Activated CD4-positive, alpha-beta T cell treated with anti-CD3 and anti-CD28 coated beads, Interleukin-2, amount 10 ng/mL, durations not matched to agents 7 days and 5 days (primary cell): ENCODE data around the gene SPON2. TPM values are rescaled to one million over a fixed set of nuclear protein-coding genes. Genes with fewer than 3 reads are reported as not detected.

Experiments
- CTCF ChIA-PET: fragments of 350-600 bp; sonication (Branson Sonifier 250); formaldehyde crosslinking; loops from one replicate; lab custom pipeline; 2021; ENCODE audit warnings: antibody characterized with exemption; lab: Charles Lee
- POLR2A ChIA-PET: fragments of 350-600 bp; sonication (Branson Sonifier 250); formaldehyde crosslinking; loops from one replicate; lab custom pipeline; 2021; ENCODE audit warnings: antibody characterized with exemption; lab: Charles Lee
- DNase-seq: peaks from one replicate; pipeline ENCODE4 v3.0.0-alpha.2; 2020
- H3K27ac Mint-ChIP-seq: one replicate; pipeline ENCODE4 v1.8.0; 2021; ENCODE audit warnings: mild to moderate bottlenecking, moderate library complexity, mixed read lengths
- H3K27me3 Mint-ChIP-seq: one replicate; pipeline ENCODE4 v1.8.0; 2021; ENCODE audit warnings: mixed read lengths
- H3K36me3 Mint-ChIP-seq: one replicate; pipeline ENCODE4 v1.8.0; 2021; ENCODE audit warnings: low read depth, mixed read lengths
- H3K4me1 Mint-ChIP-seq: one replicate; pipeline ENCODE4 v1.8.0; 2021; ENCODE audit warnings: mixed read lengths
- H3K4me3 Mint-ChIP-seq: one replicate; pipeline ENCODE4 v1.8.0; 2021; ENCODE audit warnings: mild to moderate bottlenecking, moderate library complexity, mixed read lengths
- H3K9me3 Mint-ChIP-seq: one replicate; pipeline ENCODE4 v1.8.0; 2021; ENCODE audit warnings: mixed read lengths
- total RNA-seq, 2 experiments: library from RNA; stranded (reverse); gene quantifications; one replicate each; pipeline ENCODE4 v1.2.3, GENCODE V29; 2021

The SPON2 gene
- total RNA-seq, 2 experiments from 2014 or later = 21.5 to 28.3 TPM

GRCh38 chr4:1172971-1173757, 781 bp upstream of the SPON2 start:
- Mint-ChIP-seq H3K27ac (no peak overlapping the region), H3K4me3 (no peak overlapping the region), H3K36me3 (no peaks in the 10 kb centered on the region), H3K4me1 (peaks cover 15% of the 10 kb centered on the region), H3K27me3 (peaks cover 24% of the 10 kb centered on the region), H3K9me3 (no peaks in the 10 kb centered on the region)
- ChIA-PET CTCF (no interaction called here), POLR2A (interaction anchor here (0.5 kb wide), 1 partner anchor 29 kb away, joined by 4 read pairs; no protein-coding TSS in a partner anchor)
- no peak for DNase-seq

GRCh38 chr4:1171311-1172227, 814 bp downstream of the SPON2 start:
- H3K27ac Mint-ChIP-seq = peak overlapping the region; percentile 72
- CTCF ChIA-PET = no interaction called here
- no peaks in the 10 kb centered on the region for H3K36me3 Mint-ChIP-seq
- peaks cover 26% of the 10 kb centered on the region for H3K4me1 Mint-ChIP-seq
- no peaks in the 10 kb centered on the region for H3K9me3 Mint-ChIP-seq
- peaks cover 24% of the 10 kb centered on the region for H3K27me3 Mint-ChIP-seq
- DNase-seq = peak; percentile 54
- peak overlapping the region; percentile 44 for H3K4me3 Mint-ChIP-seq
- POLR2A ChIA-PET = interaction anchor here (0.6 kb wide), 1 partner anchor 8 kb away, joined by 13 read pairs; no protein-coding TSS in a partner anchor

GRCh38 chr4:1170976-1171310, 1.4 kb downstream of the SPON2 start:
- ChIA-PET POLR2A (no interaction called here), CTCF (no interaction called here)
- Mint-ChIP-seq H3K27me3 (peaks cover 24% of the 10 kb centered on the region), H3K4me1 (peaks cover 28% of the 10 kb centered on the region), H3K36me3 (no peaks in the 10 kb centered on the region), H3K4me3 (no peak overlapping the region), H3K27ac (no peak overlapping the region), H3K9me3 (no peaks in the 10 kb centered on the region)
- DNase-seq = no peak

- Mint-ChIP-seq H3K27ac (peak overlapping the region; percentile 51), H3K4me3 (no peak overlapping the region), H3K27me3 (peaks cover 24% of the 10 kb centered on the region), H3K4me1 (peaks cover 28% of the 10 kb centered on the region), H3K9me3 (no peaks in the 10 kb centered on the region), H3K36me3 (no peaks in the 10 kb centered on the region)
- ChIA-PET POLR2A (no interaction called here), CTCF (interaction anchor here (3.0 to 3.1 kb wide), 2 partner anchors 10 to 14 kb away, joined by 9 to 12 read pairs; no protein-coding TSS in a partner anchor)
- no peak for DNase-seq
Observed at GRCh38 chr4:1170156-1170975, 2.0 kb downstream of the SPON2 start.

DNA sequence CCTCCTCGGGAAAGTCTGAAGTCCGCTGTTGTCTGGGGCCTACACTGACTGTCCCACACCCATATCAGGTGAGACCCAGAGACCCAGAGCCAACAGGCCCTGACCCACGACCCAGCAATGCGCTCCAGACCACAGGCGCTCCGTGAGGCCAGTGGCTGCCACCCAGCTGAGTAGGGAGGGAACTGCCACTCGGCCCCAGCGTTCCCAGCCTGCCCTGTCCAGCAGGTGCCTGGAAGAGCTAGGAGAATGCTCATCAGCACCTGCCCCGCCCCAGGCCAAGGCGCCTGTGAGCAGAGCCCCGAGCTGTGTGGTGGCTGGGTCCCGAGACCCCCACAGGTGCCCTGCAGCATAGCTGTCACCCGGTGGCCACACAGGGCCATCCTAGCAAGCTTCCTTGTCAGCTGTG, 2.7 kb downstream of the SPON2 start:
- ChIA-PET POLR2A (no interaction called here), CTCF (interaction anchor here (1.4 to 3.1 kb wide), 3 partner anchors 10 to 124 kb away, joined by 3 to 12 read pairs (median 9); no protein-coding TSS in a partner anchor)
- DNase-seq = no peak
- H3K27ac Mint-ChIP-seq = no peak overlapping the region
- H3K9me3 Mint-ChIP-seq = no peaks in the 10 kb centered on the region
- H3K4me1 Mint-ChIP-seq = peaks cover 28% of the 10 kb centered on the region
- H3K36me3 Mint-ChIP-seq = no peaks in the 10 kb centered on the region
- H3K4me3 Mint-ChIP-seq = no peak overlapping the region
- peaks cover 24% of the 10 kb centered on the region for H3K27me3 Mint-ChIP-seq

DNA sequence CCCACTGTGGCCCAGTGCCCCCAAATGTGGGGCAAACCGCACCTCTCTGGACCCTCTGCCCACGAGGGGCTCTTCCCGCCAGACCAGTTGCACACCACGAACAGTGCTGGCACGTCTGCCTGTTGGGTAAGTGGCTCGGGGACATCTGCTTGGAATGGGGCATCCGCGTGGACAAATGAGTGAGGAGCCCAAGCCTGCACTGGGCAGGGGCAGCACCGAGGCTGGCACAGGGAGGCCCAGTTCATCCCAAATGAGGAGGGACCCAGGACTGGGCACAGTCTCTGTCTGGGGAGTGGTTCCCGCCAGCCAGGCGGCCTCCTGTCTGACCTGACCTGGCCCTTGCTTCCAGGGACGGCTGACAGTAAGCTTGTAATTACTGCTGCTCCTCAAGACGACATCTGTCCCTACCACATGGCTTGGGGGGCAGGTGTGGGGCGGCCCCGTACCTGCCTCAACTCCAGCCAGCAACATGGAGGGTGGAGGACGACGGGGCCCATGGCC, 3.2 kb downstream of the SPON2 start:
- H3K9me3 Mint-ChIP-seq = no peaks in the 10 kb centered on the region
- DNase-seq = no peak
- H3K27ac Mint-ChIP-seq = no peak overlapping the region
- peaks cover 24% of the 10 kb centered on the region for H3K27me3 Mint-ChIP-seq
- H3K4me1 Mint-ChIP-seq = peaks cover 28% of the 10 kb centered on the region
- POLR2A ChIA-PET = no interaction called here
- H3K4me3 Mint-ChIP-seq = peak overlapping the region; percentile 30
- H3K36me3 Mint-ChIP-seq = no peaks in the 10 kb centered on the region
- CTCF ChIA-PET = interaction anchor here (0.9 to 3.1 kb wide), 5 partner anchors 11 to 124 kb away, joined by 3 to 12 read pairs (median 4); no protein-coding TSS in a partner anchor

DNA sequence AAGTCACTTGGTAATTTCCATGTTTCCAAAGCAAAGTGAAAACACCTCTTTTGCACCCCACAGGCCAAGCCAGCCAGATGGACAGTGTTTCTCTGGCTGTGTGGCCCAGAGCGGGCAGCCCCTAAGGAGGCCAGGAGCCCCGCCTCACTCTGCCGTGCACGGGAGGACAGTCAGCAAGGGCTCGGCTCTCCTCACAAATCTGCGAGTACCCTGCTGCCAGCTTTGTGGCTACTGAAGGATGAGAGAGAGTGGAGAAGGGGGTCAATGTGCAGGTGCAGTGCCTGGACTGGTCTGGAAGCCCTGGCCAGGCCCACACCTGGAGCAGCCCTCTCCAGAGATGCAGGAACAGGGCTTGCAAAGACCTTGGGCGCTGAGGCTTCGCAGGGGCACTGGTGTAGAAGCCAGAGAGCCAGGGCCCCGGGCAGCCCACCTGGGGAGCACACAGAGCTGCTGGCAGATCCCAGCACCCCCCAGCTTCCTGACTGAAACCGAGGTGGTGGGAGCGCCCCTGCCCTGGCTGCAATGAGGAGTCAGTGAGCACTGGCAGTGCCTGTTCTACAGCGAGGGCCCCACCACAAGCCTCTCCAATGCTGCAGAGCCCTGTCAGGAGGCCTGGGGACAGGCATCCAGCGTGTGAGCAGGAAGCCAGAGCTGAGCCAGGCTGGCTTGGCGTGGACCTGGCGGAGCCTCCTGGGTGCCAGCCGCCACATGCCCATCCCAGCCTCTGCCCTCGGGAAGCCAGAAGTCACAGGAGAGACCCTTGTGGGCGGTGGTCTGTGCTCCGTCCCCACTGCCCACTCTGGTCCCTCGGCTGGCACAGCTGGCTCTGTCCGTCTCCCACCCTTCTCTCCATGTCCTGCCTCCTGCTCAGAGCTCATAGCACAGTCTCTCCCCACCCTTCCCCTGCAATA, 3.9 kb downstream of the SPON2 start:
- ChIA-PET CTCF (interaction anchor here (0.9 to 3.1 kb wide), 14 partner anchors 10 to 125 kb away, joined by 3 to 12 read pairs (median 3); partner anchors contain the start of gene CTBP1), POLR2A (interaction anchor here (1.1 kb wide), 1 partner anchor 34 kb away, joined by 3 read pairs; no protein-coding TSS in a partner anchor)
- DNase-seq = no peak
- Mint-ChIP-seq H3K4me3 (peak overlapping the region; percentile 79), H3K36me3 (no peaks in the 10 kb centered on the region), H3K4me1 (peaks cover 31% of the 10 kb centered on the region), H3K9me3 (no peaks in the 10 kb centered on the region), H3K27ac (peak overlapping the region; percentile 16), H3K27me3 (peaks cover 18% of the 10 kb centered on the region)

GRCh38 chr4:1167244-1167949, 5.0 kb downstream of the SPON2 start:
- CTCF ChIA-PET = interaction anchor here (0.7 to 3.1 kb wide), 18 partner anchors 9 to 180 kb away, joined by 3 to 12 read pairs (median 3); partner anchors contain the start of genes CTBP1, MAEA and UVSSA
- H3K4me1 Mint-ChIP-seq = peaks cover 35% of the 10 kb centered on the region
- peaks cover 12% of the 10 kb centered on the region for H3K27me3 Mint-ChIP-seq
- peak overlapping the region; percentile 69 for H3K27ac Mint-ChIP-seq
- POLR2A ChIA-PET = interaction anchor here (1.1 kb wide), 1 partner anchor 35 kb away, joined by 3 read pairs; no protein-coding TSS in a partner anchor
- H3K9me3 Mint-ChIP-seq = no peaks in the 10 kb centered on the region
- peak overlapping the region; percentile 79 for H3K4me3 Mint-ChIP-seq
- peak; percentile 93 for DNase-seq
- H3K36me3 Mint-ChIP-seq = no peaks in the 10 kb centered on the region

DNA sequence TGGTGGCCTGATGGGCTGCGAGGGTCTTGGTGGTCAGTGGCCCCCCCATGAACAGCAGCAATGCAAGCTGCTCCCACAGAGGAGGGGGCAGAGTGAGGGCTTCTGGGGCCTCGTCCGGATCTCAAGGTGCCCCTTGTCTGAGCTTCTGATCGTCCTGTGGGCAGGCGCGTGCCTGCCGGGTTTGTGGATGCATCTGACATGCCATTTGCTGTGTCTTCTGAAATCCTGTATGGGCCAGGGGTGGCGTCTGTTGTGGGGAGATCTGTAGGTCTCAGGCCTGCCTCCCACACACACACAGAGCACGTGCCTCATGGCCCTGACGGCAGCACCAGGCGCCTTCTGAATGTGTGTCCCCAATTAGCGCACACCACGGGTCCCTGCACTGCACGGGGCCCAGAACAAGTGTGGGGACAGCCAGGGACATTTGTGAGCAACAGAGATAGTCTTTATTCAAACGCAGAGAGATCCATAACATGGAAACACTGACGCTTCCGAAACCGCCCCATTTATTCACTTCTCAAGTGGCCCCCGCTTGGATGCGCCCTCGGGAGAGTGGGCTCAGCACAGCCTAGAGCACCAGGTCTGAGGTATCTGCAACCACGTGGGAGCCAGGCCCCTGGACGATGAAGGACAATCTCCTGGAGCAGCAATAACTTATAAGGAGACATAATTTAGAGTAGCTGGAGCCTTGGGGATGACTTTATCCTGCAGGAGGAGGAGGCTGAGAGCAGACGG, 5.7 kb downstream of the SPON2 start:
- H3K27ac Mint-ChIP-seq = peak overlapping the region; percentile 69
- H3K9me3 Mint-ChIP-seq = no peaks in the 10 kb centered on the region
- peak overlapping the region; percentile 79 for H3K4me3 Mint-ChIP-seq
- DNase-seq = no peak
- H3K27me3 Mint-ChIP-seq = peaks cover 12% of the 10 kb centered on the region
- H3K4me1 Mint-ChIP-seq = peaks cover 34% of the 10 kb centered on the region
- CTCF ChIA-PET = interaction anchor here (0.6 to 2.9 kb wide), 14 partner anchors 8 to 1359 kb away, joined by 3 to 10 read pairs (median 4); partner anchors contain the start of genes CTBP1, MAEA and UVSSA
- no peaks in the 10 kb centered on the region for H3K36me3 Mint-ChIP-seq
- POLR2A ChIA-PET = no interaction called here

GRCh38 chr4:1164956-1165545, 7.3 kb downstream of the SPON2 start:
- Mint-ChIP-seq H3K4me1 (peaks cover 25% of the 10 kb centered on the region), H3K27me3 (peaks cover 9% of the 10 kb centered on the region), H3K36me3 (no peaks in the 10 kb centered on the region), H3K9me3 (no peaks in the 10 kb centered on the region), H3K4me3 (no peak overlapping the region), H3K27ac (no peak overlapping the region)
- no peak for DNase-seq
- ChIA-PET CTCF (interaction anchor here (1.2 to 2.9 kb wide), 2 partner anchors 10 to 103 kb away, joined by 3 to 10 read pairs; no protein-coding TSS in a partner anchor), POLR2A (no interaction called here)
